BE2C (cell line): ENCODE results near the gene NOD2.
A peak's percentile ranks its signal among the peaks of the same experiment; 100 is the strongest.

ENCODE experiments used
- DNase-seq: peaks from one replicate; pipeline ENCODE4 v3.0.0-alpha.2; 2020
- H3K27me3 ChIP-seq: fragments of 250-450 bp; sonication (Bioruptor Pico); 2 replicates; pipeline ENCODE4 v1.5.1; 2020; ENCODE audit warnings: mild to moderate bottlenecking
- H3K36me3 ChIP-seq: fragments of 250-450 bp; sonication (Bioruptor Pico); 2 replicates; pipeline ENCODE4 v1.5.1; 2020; ENCODE audit warnings: mild to moderate bottlenecking
- H3K4me1 ChIP-seq: fragments of 250-450 bp; sonication (Bioruptor Pico); 2 replicates; pipeline ENCODE4 v1.5.1; 2020
- H3K4me3 ChIP-seq: 2 replicates; pipeline ENCODE4 v1.5.1; 2011; ENCODE audit warnings: low read depth, low read length
- H3K9me3 ChIP-seq: fragments of 250-450 bp; sonication (Bioruptor Pico); 2 replicates; pipeline ENCODE4 v1.5.1; 2020
- TF ChIP-seq, protein P1 (sequence below): IDR thresholded peaks from 2 replicates; pipeline ENCODE4 v1.5.1; 2012; ENCODE audit warnings: mild to moderate bottlenecking, low read depth, low read length

NOD2 gene

GRCh38 chr16:50667497-50668367 lies 25.7 kb upstream of the NOD2 start:
- Histone ChIP-seq H3K36me3 (no peaks in the 10 kb centered on the region), H3K4me3 (no peak overlapping the region), H3K9me3 (no peaks in the 10 kb centered on the region; the same call in none of the 2 replicates), H3K27me3 (no peaks in the 10 kb centered on the region), H3K4me1 (no peaks in the 10 kb centered on the region)
- TF ChIP-seq, protein P1, sequence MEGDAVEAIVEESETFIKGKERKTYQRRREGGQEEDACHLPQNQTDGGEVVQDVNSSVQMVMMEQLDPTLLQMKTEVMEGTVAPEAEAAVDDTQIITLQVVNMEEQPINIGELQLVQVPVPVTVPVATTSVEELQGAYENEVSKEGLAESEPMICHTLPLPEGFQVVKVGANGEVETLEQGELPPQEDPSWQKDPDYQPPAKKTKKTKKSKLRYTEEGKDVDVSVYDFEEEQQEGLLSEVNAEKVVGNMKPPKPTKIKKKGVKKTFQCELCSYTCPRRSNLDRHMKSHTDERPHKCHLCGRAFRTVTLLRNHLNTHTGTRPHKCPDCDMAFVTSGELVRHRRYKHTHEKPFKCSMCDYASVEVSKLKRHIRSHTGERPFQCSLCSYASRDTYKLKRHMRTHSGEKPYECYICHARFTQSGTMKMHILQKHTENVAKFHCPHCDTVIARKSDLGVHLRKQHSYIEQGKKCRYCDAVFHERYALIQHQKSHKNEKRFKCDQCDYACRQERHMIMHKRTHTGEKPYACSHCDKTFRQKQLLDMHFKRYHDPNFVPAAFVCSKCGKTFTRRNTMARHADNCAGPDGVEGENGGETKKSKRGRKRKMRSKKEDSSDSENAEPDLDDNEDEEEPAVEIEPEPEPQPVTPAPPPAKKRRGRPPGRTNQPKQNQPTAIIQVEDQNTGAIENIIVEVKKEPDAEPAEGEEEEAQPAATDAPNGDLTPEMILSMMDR: no peak
- DNase-seq: no peak

DNA sequence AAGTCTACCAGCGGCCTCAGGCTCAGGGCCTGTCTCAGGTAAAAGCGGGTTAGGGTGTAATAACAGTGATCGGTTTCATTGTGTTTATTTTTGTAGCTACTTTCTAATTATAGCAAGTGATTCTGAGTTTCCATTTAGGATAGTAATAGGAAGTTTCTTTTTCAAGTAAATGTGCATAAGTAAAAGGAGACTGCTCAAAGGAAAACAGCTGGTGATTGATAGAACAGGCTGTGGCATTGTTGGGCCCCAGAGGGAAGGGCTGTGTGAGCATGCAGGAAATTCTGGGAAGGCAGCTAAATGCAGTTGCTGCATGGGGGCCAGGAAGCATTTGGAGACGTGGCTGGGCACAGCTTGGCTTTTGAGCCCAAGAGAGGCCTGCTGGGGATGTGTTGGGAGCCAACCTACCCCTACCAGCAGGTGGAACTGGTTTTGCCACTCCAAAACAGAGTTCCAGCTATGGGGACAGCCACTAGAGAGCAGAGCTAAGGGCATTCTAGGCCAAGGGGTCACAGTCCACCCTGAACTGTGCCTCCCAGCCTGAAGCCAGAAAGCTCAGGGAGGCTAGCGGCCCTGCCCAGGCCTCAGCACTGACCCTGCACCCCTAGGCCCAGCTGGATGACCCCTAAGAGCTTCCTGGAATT lies 24.9 kb upstream of the NOD2 start:
- no peaks in the 10 kb centered on the region; the same call in none of the 2 replicates for H3K9me3 ChIP-seq
- no peak for DNase-seq
- no peak overlapping the region for H3K4me3 ChIP-seq
- no peaks in the 10 kb centered on the region for H3K4me1 ChIP-seq
- no peaks in the 10 kb centered on the region for H3K36me3 ChIP-seq
- TF ChIP-seq, protein P1: no peak
- no peaks in the 10 kb centered on the region for H3K27me3 ChIP-seq

DNA sequence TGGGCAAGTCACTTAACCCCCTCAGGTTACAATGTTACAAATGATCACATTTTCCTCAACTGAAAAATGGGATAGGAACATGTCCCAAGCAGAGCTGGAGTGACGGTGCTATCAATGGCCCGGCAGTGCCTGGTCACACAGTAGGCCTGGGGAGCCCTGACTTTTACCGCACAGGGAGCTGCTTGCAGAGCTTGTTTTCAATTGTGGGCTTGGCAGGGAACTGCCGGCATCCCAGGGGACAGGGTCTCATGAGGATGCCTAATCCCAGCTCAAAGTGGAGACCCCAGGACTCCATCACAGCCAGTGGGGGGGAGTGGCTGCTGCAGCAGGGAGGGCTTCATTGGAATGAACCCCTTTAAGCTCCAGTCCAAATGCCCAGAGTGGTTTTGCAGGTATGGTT lies 23.7 kb upstream of the NOD2 start:
- TF ChIP-seq, protein P1: no peak
- Histone ChIP-seq H3K36me3 (no peaks in the 10 kb centered on the region), H3K27me3 (no peaks in the 10 kb centered on the region), H3K4me3 (no peak overlapping the region), H3K9me3 (no peaks in the 10 kb centered on the region; the same call in none of the 2 replicates), H3K4me1 (no peaks in the 10 kb centered on the region)
- DNase-seq: no peak

DNA sequence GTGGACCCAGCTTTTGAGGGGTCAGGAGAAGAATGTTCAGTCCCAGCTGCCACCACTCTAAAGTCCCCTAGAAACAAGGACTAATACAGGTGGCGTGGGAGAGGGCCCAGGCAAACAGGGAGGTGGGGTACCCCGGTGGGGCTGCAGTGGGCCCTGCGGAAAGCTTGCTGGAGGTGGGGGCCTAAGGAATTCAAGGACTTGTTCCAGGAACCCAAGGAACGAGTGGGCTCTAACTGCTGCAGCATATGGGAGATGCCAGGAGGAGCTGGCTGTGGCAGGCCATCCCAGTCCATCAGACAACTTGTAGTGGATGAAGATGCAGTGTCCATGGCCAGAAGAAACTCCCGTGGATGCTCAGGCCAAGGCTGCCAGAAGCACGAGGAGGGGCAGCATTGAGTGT lies 22.9 kb upstream of the NOD2 start:
- no peaks in the 10 kb centered on the region; the same call in none of the 2 replicates for H3K9me3 ChIP-seq
- no peaks in the 10 kb centered on the region for H3K27me3 ChIP-seq
- TF ChIP-seq, protein P1: no peak
- H3K4me3 ChIP-seq: no peak overlapping the region
- H3K36me3 ChIP-seq: no peaks in the 10 kb centered on the region
- DNase-seq: no peak
- no peaks in the 10 kb centered on the region for H3K4me1 ChIP-seq

- TF ChIP-seq, protein P1: peak; percentile 90
Observed at GRCh38 chr16:50671644-50672260, 21.7 kb upstream of the NOD2 start.

More at GRCh38 chr16:50671644-50672260, 21.7 kb upstream of the NOD2 start:
- Histone ChIP-seq H3K27me3 (no peaks in the 10 kb centered on the region), H3K36me3 (no peaks in the 10 kb centered on the region), H3K4me3 (no peak overlapping the region), H3K9me3 (no peaks in the 10 kb centered on the region; the same call in none of the 2 replicates), H3K4me1 (no peaks in the 10 kb centered on the region)
- peak; percentile 51 for DNase-seq
